Measurements from ENCODE around the gene BAHCC1.
A peak's percentile ranks its signal among the peaks of the same experiment; 100 is the strongest.

Gene BAHCC1

DNA sequence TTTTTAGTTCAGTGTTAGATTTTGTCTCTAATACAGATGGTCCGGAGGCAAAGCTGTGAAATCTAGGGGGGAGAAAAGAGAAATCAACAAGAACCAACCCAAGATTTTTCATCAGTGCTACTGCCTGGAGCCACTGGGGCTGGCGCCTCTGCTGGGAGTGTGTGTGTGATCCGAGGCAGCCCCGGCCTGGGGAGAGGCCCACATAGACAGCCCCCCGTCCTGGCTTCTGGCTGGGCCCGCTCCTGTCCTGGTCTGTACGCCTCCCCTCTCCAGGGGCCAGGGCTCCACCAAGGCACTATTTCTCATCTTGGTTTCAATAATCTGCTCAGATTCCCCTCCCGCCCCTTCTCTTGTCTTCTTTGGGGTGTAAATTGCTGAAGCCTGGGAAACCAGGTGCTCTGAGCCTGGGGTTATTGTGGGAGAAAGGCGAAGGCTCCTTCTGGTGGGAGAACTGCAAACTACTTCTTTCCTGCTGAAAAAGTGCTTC is 7.8 kb downstream of the BAHCC1 start:
- Histone ChIP-seq H3K9me3 (ENCODE audit: control insufficient read depth, low read length) (no peaks in the 10 kb centered on the region), H3K27me3 (replicated peaks; ENCODE audit: control insufficient read depth, insufficient read depth, low read length) (no peaks in the 10 kb centered on the region), H3K9ac (ENCODE audit: low read length) (peak overlapping the region; percentile 97), H3K4me1 (ENCODE audit: control insufficient read depth, insufficient read depth, low read length) (peaks cover 61% of the 10 kb centered on the region), H3K36me3 (ENCODE audit: control insufficient read depth, insufficient read depth, low read length, severe bottlenecking) (no peaks in the 10 kb centered on the region), H3K4me3 (ENCODE audit: low read length) (peak overlapping the region; percentile 85)
- no peak for DNase-seq (ENCODE audit: low read depth)

GRCh38 chr17:81403671-81404534 is 8.6 kb downstream of the BAHCC1 start:
- peak overlapping the region; percentile 97 for H3K9ac ChIP-seq (ENCODE audit: low read length)
- peaks cover 59% of the 10 kb centered on the region for H3K4me1 ChIP-seq (ENCODE audit: control insufficient read depth, insufficient read depth, low read length)
- H3K36me3 ChIP-seq (ENCODE audit: control insufficient read depth, insufficient read depth, low read length, severe bottlenecking) = no peaks in the 10 kb centered on the region
- no peaks in the 10 kb centered on the region for H3K27me3 ChIP-seq (replicated peaks; ENCODE audit: control insufficient read depth, insufficient read depth, low read length)
- H3K4me3 ChIP-seq (ENCODE audit: low read length) = peak overlapping the region; percentile 85
- no peaks in the 10 kb centered on the region for H3K9me3 ChIP-seq (ENCODE audit: control insufficient read depth, low read length)
- DNase-seq (ENCODE audit: low read depth) = no peak

- Histone ChIP-seq H3K27me3 (replicated peaks; ENCODE audit: control insufficient read depth, insufficient read depth, low read length) (no peaks in the 10 kb centered on the region), H3K9ac (ENCODE audit: low read length) (peak overlapping the region; percentile 97), H3K4me1 (ENCODE audit: control insufficient read depth, insufficient read depth, low read length) (peaks cover 59% of the 10 kb centered on the region), H3K9me3 (ENCODE audit: control insufficient read depth, low read length) (no peaks in the 10 kb centered on the region), H3K36me3 (ENCODE audit: control insufficient read depth, insufficient read depth, low read length, severe bottlenecking) (no peaks in the 10 kb centered on the region), H3K4me3 (ENCODE audit: low read length) (peak overlapping the region; percentile 85)
- DNase-seq (ENCODE audit: low read depth) = no peak
Measured at GRCh38 chr17:81404558-81405165, 9.4 kb downstream of the BAHCC1 start.

DNA sequence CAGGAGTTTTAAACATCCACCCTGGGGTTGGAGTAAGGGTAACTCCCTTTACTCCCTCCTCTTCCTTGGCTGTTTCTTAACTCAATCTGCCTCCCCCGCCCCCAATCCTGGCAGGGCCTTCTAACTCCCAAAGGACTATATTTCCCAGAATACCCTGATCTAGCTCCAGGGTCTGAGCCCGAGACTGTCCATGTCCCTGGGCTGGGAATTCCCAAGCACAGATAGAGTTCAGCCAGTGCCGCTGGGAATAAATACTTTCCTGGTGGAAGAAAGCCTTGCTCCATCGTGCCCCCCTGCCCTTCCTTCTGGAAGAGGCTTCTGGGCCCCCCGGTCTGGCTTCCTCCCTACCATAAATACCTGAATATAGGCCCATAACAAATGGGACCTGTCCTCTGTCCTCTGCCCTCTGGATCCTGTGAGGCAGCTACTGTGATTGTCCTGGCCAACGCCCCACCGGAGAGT is 10.2 kb downstream of the BAHCC1 start:
- Histone ChIP-seq H3K9ac (ENCODE audit: low read length) (peak overlapping the region; percentile 97), H3K27me3 (replicated peaks; ENCODE audit: control insufficient read depth, insufficient read depth, low read length) (no peaks in the 10 kb centered on the region), H3K9me3 (ENCODE audit: control insufficient read depth, low read length) (no peaks in the 10 kb centered on the region), H3K4me1 (ENCODE audit: control insufficient read depth, insufficient read depth, low read length) (peaks cover 59% of the 10 kb centered on the region), H3K4me3 (ENCODE audit: low read length) (peak overlapping the region; percentile 85), H3K36me3 (ENCODE audit: control insufficient read depth, insufficient read depth, low read length, severe bottlenecking) (no peaks in the 10 kb centered on the region)
- peak; percentile 61 for DNase-seq (ENCODE audit: low read depth)

DNA sequence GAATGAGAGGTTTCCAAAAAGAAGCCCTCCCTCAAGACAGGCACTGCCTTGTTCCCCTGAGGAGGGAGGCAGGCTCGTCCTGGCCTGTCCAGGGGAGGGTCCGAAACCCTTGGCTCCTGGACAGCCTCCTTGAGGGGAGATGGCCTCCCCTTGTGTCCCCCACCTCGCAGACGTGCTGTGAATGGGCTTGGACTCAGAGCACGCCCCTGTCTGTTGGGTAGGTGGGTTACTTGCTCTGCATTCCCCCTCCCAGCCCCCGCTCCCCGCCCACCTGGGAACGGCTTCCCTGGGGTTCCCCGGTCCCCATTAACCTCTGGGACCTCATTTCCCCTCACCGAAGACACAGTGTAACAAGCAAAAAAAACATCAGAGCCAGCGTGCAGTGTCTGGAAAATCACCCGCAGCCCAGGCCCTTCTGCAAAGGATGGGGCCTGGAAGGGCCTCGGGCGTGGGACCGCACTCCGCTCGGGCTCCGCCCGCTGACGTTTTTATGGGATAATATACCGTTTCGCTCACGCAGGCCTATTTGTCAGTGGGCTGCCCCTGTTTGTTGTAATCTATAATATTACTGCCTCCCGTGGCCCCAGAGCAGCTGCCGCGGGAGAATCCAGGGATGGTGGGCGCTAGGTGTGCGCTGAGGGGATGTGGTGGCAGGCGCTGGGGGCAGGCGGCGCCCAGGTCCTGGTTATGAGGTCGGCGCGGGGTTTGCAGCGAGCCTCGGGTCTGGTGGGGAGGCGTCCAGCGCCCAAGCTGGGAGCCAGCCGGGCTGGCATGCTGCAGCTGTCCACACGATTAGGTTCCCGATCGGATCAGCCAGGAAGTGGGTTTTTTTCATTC is 11.1 kb downstream of the BAHCC1 start:
- Histone ChIP-seq H3K4me3 (ENCODE audit: low read length) (no peak overlapping the region), H3K9ac (ENCODE audit: low read length) (peak overlapping the region; percentile 66), H3K27me3 (replicated peaks; ENCODE audit: control insufficient read depth, insufficient read depth, low read length) (no peaks in the 10 kb centered on the region), H3K36me3 (ENCODE audit: control insufficient read depth, insufficient read depth, low read length, severe bottlenecking) (no peaks in the 10 kb centered on the region), H3K9me3 (ENCODE audit: control insufficient read depth, low read length) (no peaks in the 10 kb centered on the region), H3K4me1 (ENCODE audit: control insufficient read depth, insufficient read depth, low read length) (peaks cover 53% of the 10 kb centered on the region)
- DNase-seq (ENCODE audit: low read depth) = no peak

- no peaks in the 10 kb centered on the region for H3K9me3 ChIP-seq (ENCODE audit: control insufficient read depth, low read length)
Measured at GRCh38 chr17:81408049-81408448, 12.8 kb downstream of the BAHCC1 start.

GRCh38 chr17:81409190-81409935 is 14.1 kb downstream of the BAHCC1 start:
- Histone ChIP-seq H3K4me3 (ENCODE audit: low read length) (no peak overlapping the region), H3K9ac (ENCODE audit: low read length) (no peak overlapping the region), H3K27me3 (replicated peaks; ENCODE audit: control insufficient read depth, insufficient read depth, low read length) (no peaks in the 10 kb centered on the region), H3K4me1 (ENCODE audit: control insufficient read depth, insufficient read depth, low read length) (peaks cover 30% of the 10 kb centered on the region), H3K36me3 (ENCODE audit: control insufficient read depth, insufficient read depth, low read length, severe bottlenecking) (no peaks in the 10 kb centered on the region), H3K9me3 (ENCODE audit: control insufficient read depth, low read length) (no peaks in the 10 kb centered on the region)
- DNase-seq (ENCODE audit: low read depth) = no peak

More at GRCh38 chr17:81408049-81408448, 12.8 kb downstream of the BAHCC1 start:
- Histone ChIP-seq H3K4me1 (ENCODE audit: control insufficient read depth, insufficient read depth, low read length) (peaks cover 43% of the 10 kb centered on the region), H3K4me3 (ENCODE audit: low read length) (no peak overlapping the region), H3K36me3 (ENCODE audit: control insufficient read depth, insufficient read depth, low read length, severe bottlenecking) (no peaks in the 10 kb centered on the region), H3K27me3 (replicated peaks; ENCODE audit: control insufficient read depth, insufficient read depth, low read length) (no peaks in the 10 kb centered on the region), H3K9ac (ENCODE audit: low read length) (no peak overlapping the region)
- no peak for DNase-seq (ENCODE audit: low read depth)

DNA sequence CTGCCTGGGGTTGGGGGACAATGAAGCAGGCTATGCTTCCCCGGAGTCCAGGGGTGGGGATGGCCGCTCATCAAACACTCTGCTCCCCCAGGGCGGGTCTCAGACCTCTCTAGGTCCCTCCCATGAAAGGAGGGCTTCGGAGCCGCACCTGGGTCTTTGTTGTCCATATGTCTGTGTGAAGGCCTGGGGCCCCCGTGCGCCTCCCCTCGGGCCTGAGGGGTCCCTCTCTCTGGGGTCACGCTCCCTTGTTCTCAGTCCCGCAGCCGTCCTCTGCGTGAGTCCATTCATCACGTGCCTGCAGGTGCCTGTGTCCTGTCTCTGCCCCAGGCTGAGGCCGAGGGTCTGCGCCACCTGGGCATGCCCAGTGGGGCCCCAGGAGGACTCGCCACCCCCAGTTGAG is 15.6 kb downstream of the BAHCC1 start:
- Histone ChIP-seq H3K9me3 (ENCODE audit: control insufficient read depth, low read length) (no peaks in the 10 kb centered on the region), H3K4me3 (ENCODE audit: low read length) (no peak overlapping the region), H3K27me3 (replicated peaks; ENCODE audit: control insufficient read depth, insufficient read depth, low read length) (no peaks in the 10 kb centered on the region), H3K9ac (ENCODE audit: low read length) (no peak overlapping the region), H3K36me3 (ENCODE audit: control insufficient read depth, insufficient read depth, low read length, severe bottlenecking) (no peaks in the 10 kb centered on the region), H3K4me1 (ENCODE audit: control insufficient read depth, insufficient read depth, low read length) (peaks cover 15% of the 10 kb centered on the region)
- DNase-seq (ENCODE audit: low read depth) = no peak

- Histone ChIP-seq H3K9ac (ENCODE audit: low read length) (no peak overlapping the region), H3K4me3 (ENCODE audit: low read length) (no peak overlapping the region), H3K36me3 (ENCODE audit: control insufficient read depth, insufficient read depth, low read length, severe bottlenecking) (no peaks in the 10 kb centered on the region)
Measured at GRCh38 chr17:81411305-81411704, 16.0 kb downstream of the BAHCC1 start.

GRCh38 chr17:81412490-81413093 is 17.3 kb downstream of the BAHCC1 start:
- Histone ChIP-seq H3K9ac (ENCODE audit: low read length) (no peak overlapping the region), H3K27me3 (replicated peaks; ENCODE audit: control insufficient read depth, insufficient read depth, low read length) (no peaks in the 10 kb centered on the region)
- DNase-seq (ENCODE audit: low read depth) = no peak

More at GRCh38 chr17:81411305-81411704, 16.0 kb downstream of the BAHCC1 start:
- DNase-seq (ENCODE audit: low read depth) = no peak
- Histone ChIP-seq H3K9me3 (ENCODE audit: control insufficient read depth, low read length) (no peaks in the 10 kb centered on the region), H3K4me1 (ENCODE audit: control insufficient read depth, insufficient read depth, low read length) (peaks cover 11% of the 10 kb centered on the region), H3K27me3 (replicated peaks; ENCODE audit: control insufficient read depth, insufficient read depth, low read length) (no peaks in the 10 kb centered on the region)

More at GRCh38 chr17:81412490-81413093, 17.3 kb downstream of the BAHCC1 start:
- no peaks in the 10 kb centered on the region for H3K36me3 ChIP-seq (ENCODE audit: control insufficient read depth, insufficient read depth, low read length, severe bottlenecking)
- peaks cover 8% of the 10 kb centered on the region for H3K4me1 ChIP-seq (ENCODE audit: control insufficient read depth, insufficient read depth, low read length)
- no peak overlapping the region for H3K4me3 ChIP-seq (ENCODE audit: low read length)
- no peaks in the 10 kb centered on the region for H3K9me3 ChIP-seq (ENCODE audit: control insufficient read depth, low read length)

Measured in adipocyte (in vitro differentiated cells).